K562 (cell line): ENCODE results near the gene NEURL1. TPM values are rescaled to one million over a fixed set of nuclear protein-coding genes. Genes with fewer than 3 reads are reported as not detected.
A peak's percentile ranks its signal among the peaks of the same experiment; 100 is the strongest.

ENCODE experiments used
- ATAC-seq: fragments of 200-7000 bp; cut with Tn5 transposase; 3 replicates; pipeline ENCODE4 v1.9.1; 2020; ENCODE audit warnings: moderate library complexity
- BruUV-seq: library from RNA; stranded (reverse); fragments of 400-500 nt; replicated peaks from 2 replicates; lab custom pipeline; 2021; lab: Mats Ljungman, UMichigan
- CTCF ChIA-PET: fragments of 300-600 bp; formaldehyde crosslinking; extraction: SDS; loops from one replicate; lab custom pipeline; 2021; ENCODE audit warnings: low intra/inter-chr PET ratio; lab: Yijun Ruan, JAX
- POLR2A ChIA-PET: fragments of 300-600, 350-650 bp; sonication (Branson Sonifier 250); formaldehyde crosslinking; extraction: SDS; loops from one replicate; lab custom pipeline; 2021; ENCODE audit warnings: antibody characterized with exemption, inconsistent platforms; lab: Yijun Ruan, JAX
- DNase-seq, 4 experiments: peaks; one replicate each; pipeline versions ENCODE4 v3.0.0 to v3.0.0-alpha.2; 2011 to 2018; ENCODE audit warnings: low spot score in 3 of 4, mixed read lengths in 3 of 4; ENCODE audit errors: extremely low read depth in 1 of 4
- FAIRE-seq: peaks from 2 replicates; lab custom pipeline; 2011; peaks lifted over from hg19 to GRCh38; lab: Jason Lieb, UNC
- H2AFZ ChIP-seq: 2 replicates; pipeline ENCODE4 v1.6.0; 2011; ENCODE audit warnings: low read depth, low read length, control low read depth, inconsistent platforms
- H3K27ac ChIP-seq: fragments of 200-600 bp; 3 replicates; pipeline ENCODE4 v1.8.0; 2011; ENCODE audit warnings: low read depth, mild to moderate bottlenecking, control low read depth, inconsistent platforms, low read length, moderate library complexity, mixed read lengths; ENCODE audit errors: extremely low read depth
- H3K27me3 ChIP-seq, 2 experiments: fragments of 300-600 bp in 1 of 2; 2 replicates in 1 of 2; 3 replicates in 1 of 2; pipeline versions ENCODE4 v1.6.0 to v1.8.0; 2011; ENCODE audit warnings: inconsistent platforms in 2 of 2, low read length in 2 of 2, mild to moderate bottlenecking in 1 of 2, mixed read lengths in 1 of 2, moderate library complexity in 1 of 2; ENCODE audit not compliant: control insufficient read depth in 2 of 2, insufficient read depth in 2 of 2
- H3K36me3 ChIP-seq: fragments of 300-600 bp; 3 replicates; pipeline ENCODE4 v1.8.0; 2011; ENCODE audit warnings: mild to moderate bottlenecking, low read length, inconsistent platforms; ENCODE audit not compliant: control insufficient read depth, insufficient read depth
- H3K4me1 ChIP-seq, 2 experiments: fragments of 200-600 bp in 1 of 2; replicated peaks in 1 of 2; 2 replicates in 1 of 2; 3 replicates in 1 of 2; pipeline versions ENCODE4 v1.5.1 to v1.8.0; 2011; ENCODE audit warnings: inconsistent platforms in 2 of 2, low read length in 2 of 2, mild to moderate bottlenecking in 1 of 2, mixed read lengths in 1 of 2, moderate library complexity in 1 of 2; ENCODE audit not compliant: control insufficient read depth in 2 of 2, insufficient read depth in 2 of 2
- H3K4me2 ChIP-seq: 2 replicates; pipeline ENCODE4 v1.6.1; 2011; ENCODE audit warnings: low read length, control low read depth, inconsistent platforms, mixed read lengths; ENCODE audit not compliant: insufficient read depth
- H3K4me3 ChIP-seq: fragments of 200-600 bp; sonication (generic), shearing (Covaris generic); 2 replicates; pipeline ENCODE4 v1.5.1; 2016; ENCODE audit warnings: control low read depth, inconsistent platforms
- H3K79me2 ChIP-seq: fragments of 200-600 bp; 3 replicates; pipeline ENCODE4 v1.8.0; 2011; ENCODE audit warnings: low read length, inconsistent platforms; ENCODE audit not compliant: control insufficient read depth, insufficient read depth
- H3K9ac ChIP-seq, 2 experiments: 2 replicates each; pipeline versions ENCODE4 v1.6.0 to v1.6.1; 2011; ENCODE audit warnings: low read depth in 2 of 2, low read length in 2 of 2, control low read depth in 1 of 2, inconsistent platforms in 1 of 2, mild to moderate bottlenecking in 1 of 2, mixed read lengths in 1 of 2; ENCODE audit not compliant: insufficient read depth in 1 of 2
- H3K9me1 ChIP-seq: one replicate; pipeline ENCODE4 v1.6.0; 2011; ENCODE audit warnings: inconsistent platforms, mild to moderate bottlenecking, low read length, moderate library complexity; ENCODE audit not compliant: control insufficient read depth, insufficient read depth
- H3K9me3 ChIP-seq: replicated peaks from 2 replicates; pipeline ENCODE4 v1.5.1; 2011; ENCODE audit warnings: low read depth, low read length, inconsistent platforms; ENCODE audit not compliant: control insufficient read depth, insufficient read depth
- H4K20me1 ChIP-seq: replicated peaks from 2 replicates; pipeline ENCODE4 v1.6.1; 2011; ENCODE audit warnings: low read length, inconsistent platforms, mixed read lengths; ENCODE audit not compliant: control insufficient read depth, insufficient read depth
- ASH1L ChIP-seq: fragments of 450-650 bp; IDR thresholded peaks from 2 replicates; pipeline ENCODE4 v1.6.1; 2018; ENCODE audit warnings: borderline replicate concordance, mild to moderate bottlenecking, low read depth; ENCODE audit not compliant: partially characterized antibody
- BCL6 ChIP-seq: fragments of 250-450 bp; sonication (Bioruptor Pico); IDR thresholded peaks from 2 replicates; pipeline ENCODE4 v1.4.0; 2020
- KLF16 ChIP-seq: IDR thresholded peaks from 2 replicates; pipeline ENCODE4 v1.6.1; 2016; ENCODE audit warnings: antibody characterized with exemption
- MECOM ChIP-seq: fragments of 250-450 bp; sonication (Bioruptor Pico); IDR thresholded peaks from 2 replicates; pipeline ENCODE4 v1.8.0; 2022; ENCODE audit warnings: inconsistent platforms
- ZBTB2 ChIP-seq: fragments of 450-650 bp; IDR thresholded peaks from 2 replicates; pipeline ENCODE4 v1.6.1; 2016; ENCODE audit warnings: antibody characterized with exemption
- ZFP36 ChIP-seq: fragments of 150-350 bp; IDR thresholded peaks from 2 replicates; pipeline ENCODE4 v1.6.1; 2018; ENCODE audit warnings: low read length, low read depth; ENCODE audit not compliant: partially characterized antibody
- ZNF707 ChIP-seq: fragments of 250-450 bp; sonication (Bioruptor Pico); conservative IDR thresholded peaks from 2 replicates; pipeline ENCODE4 v1.8.0; 2022; ENCODE audit warnings: inconsistent platforms, mild to moderate bottlenecking, moderate library complexity
- WGBS: fragments of 100-300 bp; shearing (Covaris generic); methylation state at CpG from one replicate; pipeline ENCODE4 v1.1.6; 2016; ENCODE audit warnings: low coverage, mixed read lengths; ENCODE audit not compliant: insufficient coverage; ENCODE audit errors: missing lambda C conversion rate; 5-methylcytosine and 5-hydroxymethylcytosine counted together
- in situ Hi-C: fragments of 300-500 bp; cut with MboI; formaldehyde crosslinking; loops from 4 replicates; pipeline ENCODE4 v1.15.0; 2018; ENCODE audit warnings: inconsistent platforms, mixed read lengths
- intact Hi-C: fragments of 100-400 bp; cut with micrococcal nuclease; formaldehyde crosslinking; loops from 2 replicates; pipeline ENCODE4 v1.14.2; 2022
- polyA plus RNA-seq, 8 experiments: library from polyadenylated mRNA; depleted of rRNA in 4 of 8; stranded (reverse) in 5 of 8; unstranded in 3 of 8; fragments of >200 nt; fragmentation: Nextera tagmentation in 2 of 8; fragmentation: Illumina TruSeq in 1 of 8; extraction: Ambion mirVana in 2 of 8; extraction: Trizol in 1 of 8; gene quantifications; 2 replicates each; pipeline versions ENCODE4 v1.2.1 to v1.2.3, GENCODE V29; 2011 to 2014; ENCODE audit warnings: inconsistent platforms in 1 of 8, missing spikeins in 1 of 8
- total RNA-seq, 7 experiments: library from RNA; depleted of rRNA in 6 of 7; stranded (reverse); fragments of >200 nt in 6 of 7; fragmentation: Illumina TruSeq in 2 of 7; extraction: Trizol in 2 of 7; gene quantifications; 2 replicates each; pipeline versions ENCODE4 v1.2.1 to v1.2.3, GENCODE V29; 2011 to 2021; ENCODE audit warnings: low replicate concordance in 1 of 7

Gene NEURL1
- total and polyA plus RNA-seq, 9 of the 15 experiments (the other 6 are each of a cell fraction or from before 2014, with no cell fraction given): 0.01 to 0.45 (median 0.16) TPM; not detected in 5

GRCh38 chr10:103456074-103456660, 37.3 kb upstream of the NEURL1 start:
- Histone ChIP-seq H3K4me2 (no peak overlapping the region), H3K4me3 (no peak overlapping the region), H3K9ac (no peak overlapping the region), H3K27me3 (no peaks in the 10 kb centered on the region), H3K4me1 (peaks cover 2 to 18% of the 10 kb centered on the region in 2 experiments; a peak in 3 of 5 replicates), H3K9me3 (no peaks in the 10 kb centered on the region), H3K36me3 (no peaks in the 10 kb centered on the region), H4K20me1 (no peaks in the 10 kb centered on the region; the same call in 1 of the 2 replicates), H3K79me2 (no peaks in the 10 kb centered on the region), H3K27ac (no peak overlapping the region), H3K9me1 (no peaks in the 10 kb centered on the region), H2AFZ (no peak overlapping the region)
- 42% methylated on average over 6 of the region's 9 CpGs for WGBS
- DNase-seq (no peak), FAIRE-seq (no peak), ATAC-seq (no peak)
- in situ Hi-C loops (no loop called here), intact Hi-C loops (no loop called here)
- no TSS peak for BruUV-seq
- TF ChIP-seq KLF16 (no peak), ZNF707 (CRISPR knock-in tag) (no peak), ZBTB2 (no peak), ASH1L (no peak), MECOM (CRISPR knock-in tag) (no peak), ZFP36 (peak; percentile 75), BCL6 (CRISPR knock-in tag) (no peak)
- ChIA-PET POLR2A (no interaction called here), CTCF (no interaction called here)
